Thyroid gland (tissue), 4 donors: Measurements from ENCODE around the gene IKZF2. TPM values are rescaled to one million over a fixed set of nuclear protein-coding genes. Genes with fewer than 3 reads are reported as not detected.

Experiments
- DNase-seq, 2 donors: peaks; one replicate each; pipeline ENCODE4 v3.0.0-alpha.2; 2019
- H3K27ac ChIP-seq, 3 donors: fragments of 200-600 bp; sonication (generic); 1 replicate in 2 of 3; 2 replicates in 1 of 3; pipeline ENCODE4 v1.5.1; 2016 to 2019; ENCODE audit warnings: mild to moderate bottlenecking in 1 of 3, moderate library complexity in 1 of 3
- H3K27me3 ChIP-seq: fragments of 200-600 bp; sonication (generic); one replicate; pipeline ENCODE4 v1.5.1; 2019
- H3K36me3 ChIP-seq, 2 donors: fragments of 200-600 bp; sonication (generic); one replicate each; pipeline ENCODE4 v1.5.1; 2016 to 2019
- H3K4me1 ChIP-seq, 2 donors: fragments of 200-600 bp; sonication (generic); one replicate each; pipeline ENCODE4 v1.5.1; 2017 to 2019
- H3K4me3 ChIP-seq, 3 donors: fragments of 200-600 bp; sonication (generic); replicated peaks in 1 of 3; 1 replicate in 2 of 3; 2 replicates in 1 of 3; pipeline ENCODE4 v1.5.1; 2016; ENCODE audit warnings: mild to moderate bottlenecking in 1 of 3
- H3K9me3 ChIP-seq: fragments of 200-600 bp; sonication (generic); one replicate; pipeline ENCODE4 v1.5.1; 2017
- POLR2A ChIP-seq, 2 donors: fragments of 450-650 bp; IDR thresholded peaks; one replicate each; pipeline ENCODE4 v1.6.1; 2017; ENCODE audit warnings: antibody characterized with exemption in 2 of 2, mild to moderate bottlenecking in 2 of 2, moderate library complexity in 1 of 2
- WGBS, 2 donors: methylation state at CpG; one replicate each; pipeline ENCODE4 v1.1.5; 2017; 5-methylcytosine and 5-hydroxymethylcytosine counted together
- intact Hi-C: fragments of 100-400 bp; cut with DNase I; formaldehyde crosslinking; loops from one replicate; pipeline ENCODE4 v1.15.1; 2023
- total RNA-seq, 4 donors: library from RNA; depleted of rRNA; stranded (reverse); fragments of >200 nt; gene quantifications; one replicate each; pipeline ENCODE4 v1.2.3, GENCODE V29; 2016
- TF ChIP-seq, protein P1 (sequence below), 6 experiments: fragments of 200-600 bp in 3 of 6; fragments of 450-650 bp in 3 of 6; sonication (generic) in 3 of 6; IDR thresholded peaks; one replicate each; pipeline ENCODE4 v1.5.1; 2016 to 2019; ENCODE audit warnings: antibody characterized with exemption in 6 of 6, mild to moderate bottlenecking in 2 of 6, inconsistent platforms in 1 of 6, moderate library complexity in 1 of 6

The IKZF2 gene
- total RNA-seq, 4 donors from 2014 or later, result 25.3 to 84.8 (median 47.2) TPM

DNA sequence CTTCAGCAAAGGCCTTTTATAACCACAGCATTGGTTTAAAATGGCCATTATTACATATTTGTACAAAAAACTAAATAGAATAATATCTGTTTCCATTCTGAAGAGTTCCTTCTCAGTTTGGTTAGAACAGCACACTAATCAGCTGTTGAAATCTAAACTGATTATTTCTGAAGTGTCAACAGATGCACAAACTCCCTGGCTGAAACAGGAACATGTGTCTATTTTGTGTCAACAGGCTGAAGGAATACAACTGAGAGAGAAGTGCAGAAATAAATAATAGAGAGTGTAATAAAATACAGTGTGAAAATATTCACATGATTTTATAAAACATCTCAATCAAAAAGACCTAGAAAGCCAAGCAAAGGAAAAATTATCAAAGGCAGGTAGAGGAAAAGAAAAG, 29.7 kb downstream of the IKZF2 start:
- intact Hi-C loops, result no loop called here
- Histone ChIP-seq H3K4me3 (no peak overlapping the region), H3K4me1 (peaks cover 0 to 5% of the 10 kb centered on the region in 2 donors), H3K27ac (no peak overlapping the region), H3K36me3 (no peaks in the 10 kb centered on the region), H3K9me3 (no peaks in the 10 kb centered on the region), H3K27me3 (no peaks in the 10 kb centered on the region)
- no peak for DNase-seq
- TF ChIP-seq, protein P1, sequence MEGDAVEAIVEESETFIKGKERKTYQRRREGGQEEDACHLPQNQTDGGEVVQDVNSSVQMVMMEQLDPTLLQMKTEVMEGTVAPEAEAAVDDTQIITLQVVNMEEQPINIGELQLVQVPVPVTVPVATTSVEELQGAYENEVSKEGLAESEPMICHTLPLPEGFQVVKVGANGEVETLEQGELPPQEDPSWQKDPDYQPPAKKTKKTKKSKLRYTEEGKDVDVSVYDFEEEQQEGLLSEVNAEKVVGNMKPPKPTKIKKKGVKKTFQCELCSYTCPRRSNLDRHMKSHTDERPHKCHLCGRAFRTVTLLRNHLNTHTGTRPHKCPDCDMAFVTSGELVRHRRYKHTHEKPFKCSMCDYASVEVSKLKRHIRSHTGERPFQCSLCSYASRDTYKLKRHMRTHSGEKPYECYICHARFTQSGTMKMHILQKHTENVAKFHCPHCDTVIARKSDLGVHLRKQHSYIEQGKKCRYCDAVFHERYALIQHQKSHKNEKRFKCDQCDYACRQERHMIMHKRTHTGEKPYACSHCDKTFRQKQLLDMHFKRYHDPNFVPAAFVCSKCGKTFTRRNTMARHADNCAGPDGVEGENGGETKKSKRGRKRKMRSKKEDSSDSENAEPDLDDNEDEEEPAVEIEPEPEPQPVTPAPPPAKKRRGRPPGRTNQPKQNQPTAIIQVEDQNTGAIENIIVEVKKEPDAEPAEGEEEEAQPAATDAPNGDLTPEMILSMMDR (IDR thresholded peaks at IDR 0.05), result no peak
- TF ChIP-seq POLR2A (IDR thresholded peaks at IDR 0.05), result no peak

DNA sequence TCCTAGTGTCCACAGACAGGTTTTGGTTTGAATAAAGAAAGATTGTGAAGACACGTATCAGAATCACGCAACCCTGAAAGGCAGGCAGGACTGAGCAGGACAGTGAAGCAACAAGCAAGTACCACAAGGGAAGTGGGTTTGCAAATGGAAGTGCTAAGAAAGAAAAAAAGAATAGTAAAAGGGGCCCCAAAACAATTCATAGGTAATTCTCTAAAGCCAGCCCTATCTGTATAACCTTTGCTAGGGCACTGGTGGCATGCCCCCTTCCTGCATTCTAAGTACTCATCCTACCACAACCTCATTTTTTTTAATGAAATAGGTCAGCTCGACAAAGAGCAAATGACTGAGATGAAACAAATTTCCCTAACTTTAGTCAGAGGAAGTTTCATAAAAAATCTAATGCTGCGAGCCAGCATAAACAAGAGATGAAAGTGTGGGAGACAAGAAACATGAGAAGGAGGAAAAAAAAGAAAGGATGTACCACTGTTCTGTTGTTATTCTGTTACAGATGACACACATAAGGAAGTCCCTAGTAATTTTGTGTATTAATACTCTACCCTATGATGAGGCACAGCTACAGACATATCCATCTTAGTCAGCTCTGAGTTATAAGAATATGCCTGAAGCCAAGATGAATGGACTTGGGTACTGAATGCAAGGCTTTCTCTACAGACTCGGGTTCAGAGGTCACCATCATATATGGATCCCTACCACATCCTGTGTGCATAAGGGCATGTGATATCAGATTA, 32.2 kb downstream of the IKZF2 start:
- TF ChIP-seq POLR2A (IDR thresholded peaks at IDR 0.05), result no peak
- TF ChIP-seq, protein P1 (IDR thresholded peaks at IDR 0.05), result no peak
- H3K4me1 ChIP-seq, result peaks cover 0 to 5% of the 10 kb centered on the region in 2 donors
- no peaks in the 10 kb centered on the region for H3K9me3 ChIP-seq
- H3K27ac ChIP-seq, result no peak overlapping the region
- no peak overlapping the region for H3K4me3 ChIP-seq
- H3K36me3 ChIP-seq, result no peaks in the 10 kb centered on the region
- WGBS, 2 donors, result 77 to 83% methylated on average over 5 of the region's 5 CpGs
- intact Hi-C loops, result no loop called here
- no peak for DNase-seq
- no peaks in the 10 kb centered on the region for H3K27me3 ChIP-seq

DNA sequence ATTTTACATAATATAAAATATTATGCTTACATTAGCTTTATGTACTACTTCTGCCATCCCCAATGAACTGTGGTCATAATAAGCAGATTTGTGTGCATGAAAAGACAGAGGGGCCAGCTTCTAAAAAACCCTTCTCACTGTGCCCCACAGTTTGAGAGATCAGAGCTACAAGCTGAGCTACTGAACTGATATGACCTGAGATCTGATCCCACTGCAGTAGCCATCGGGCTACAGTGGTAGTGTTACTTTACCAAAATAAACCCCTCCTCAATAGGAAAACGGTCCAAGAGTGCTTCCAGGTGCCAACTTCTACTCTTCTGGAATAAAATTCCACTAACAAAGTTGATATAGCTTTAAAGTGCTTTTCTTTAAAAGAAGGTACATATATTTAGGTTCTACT, 43.1 kb downstream of the IKZF2 start:
- WGBS, 2 donors, result 66 to 75% methylated on average over 2 of the region's 2 CpGs
- TF ChIP-seq, protein P1 (IDR thresholded peaks at IDR 0.05), result no peak
- no peak for TF ChIP-seq POLR2A (IDR thresholded peaks at IDR 0.05)
- H3K36me3 ChIP-seq, result no peaks in the 10 kb centered on the region
- intact Hi-C loops, result no loop called here
- H3K4me3 ChIP-seq, result no peak overlapping the region
- H3K27me3 ChIP-seq, result no peaks in the 10 kb centered on the region
- H3K9me3 ChIP-seq, result no peaks in the 10 kb centered on the region
- H3K4me1 ChIP-seq, result peaks cover 0 to 6% of the 10 kb centered on the region in 2 donors
- DNase-seq, result no peak
- H3K27ac ChIP-seq, result no peak overlapping the region

DNA sequence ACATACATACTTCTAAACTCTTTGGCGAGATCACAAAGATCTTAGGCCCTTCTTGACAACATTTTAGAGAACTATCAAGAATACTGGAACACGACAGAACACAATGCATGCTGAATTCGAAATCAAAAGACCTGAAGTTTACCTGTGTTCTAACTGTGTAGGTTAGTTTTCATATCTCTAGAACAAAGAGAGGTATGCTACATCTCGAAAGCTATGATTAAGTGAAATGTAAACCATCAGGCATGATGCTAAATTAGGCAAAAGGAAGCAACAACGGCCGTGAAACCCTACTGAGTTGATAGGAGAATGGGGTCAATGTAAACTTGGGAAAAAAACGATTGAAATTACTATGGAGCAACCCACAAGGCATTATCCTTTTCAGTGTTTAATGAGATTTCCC, 43.7 kb downstream of the IKZF2 start:
- no peak for DNase-seq

DNA sequence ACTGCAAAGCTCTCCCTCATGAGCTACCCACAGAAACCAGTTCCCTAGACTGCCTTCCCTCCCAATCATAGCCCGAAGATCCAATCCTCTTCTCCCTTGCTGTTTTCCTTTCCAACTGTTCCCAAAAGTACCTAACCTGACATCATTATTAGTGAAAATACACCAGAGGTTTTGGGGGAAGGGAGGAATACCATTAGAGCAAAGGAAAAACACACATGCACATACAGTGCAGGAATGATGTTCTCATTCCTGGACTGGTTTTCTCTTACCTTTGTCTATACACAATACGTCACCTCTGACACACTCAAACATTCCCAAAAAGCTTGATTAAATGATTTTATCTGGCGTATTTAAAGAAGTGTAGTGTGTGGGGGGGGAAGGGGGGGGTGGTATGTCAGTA, 46.2 kb downstream of the IKZF2 start:
- no peaks in the 10 kb centered on the region for H3K27me3 ChIP-seq
- intact Hi-C loops, result no loop called here
- no peak overlapping the region for H3K27ac ChIP-seq
- H3K4me1 ChIP-seq, result peaks cover 0 to 13% of the 10 kb centered on the region in 2 donors
- no peaks in the 10 kb centered on the region for H3K36me3 ChIP-seq
- H3K4me3 ChIP-seq, result no peak overlapping the region
- no peak for DNase-seq
- 62 to 65% methylated on average over 3 of the region's 3 CpGs for WGBS, 2 donors
- TF ChIP-seq POLR2A (IDR thresholded peaks at IDR 0.05), result no peak
- TF ChIP-seq, protein P1 (IDR thresholded peaks at IDR 0.05), result no peak
- H3K9me3 ChIP-seq, result no peaks in the 10 kb centered on the region

More for the DNA sequence above, 43.7 kb downstream of the IKZF2 start:
- 86 to 90% methylated on average over 7 of the region's 7 CpGs for WGBS, 2 donors
- intact Hi-C loops, result no loop called here
- no peak overlapping the region for H3K27ac ChIP-seq
- peaks cover 0 to 6% of the 10 kb centered on the region in 2 donors for H3K4me1 ChIP-seq
- H3K4me3 ChIP-seq, result no peak overlapping the region
- no peaks in the 10 kb centered on the region for H3K9me3 ChIP-seq
- no peaks in the 10 kb centered on the region for H3K36me3 ChIP-seq
- H3K27me3 ChIP-seq, result no peaks in the 10 kb centered on the region
- no peak for TF ChIP-seq POLR2A (IDR thresholded peaks at IDR 0.05)
- TF ChIP-seq, protein P1 (IDR thresholded peaks at IDR 0.05), result no peak
